GM12875 (cell line): ENCODE measurements around the gene OBSCN.

Experiments
- H3K4me3 ChIP-seq: one replicate; pipeline ENCODE4 v1.5.1; 2011; ENCODE audit warnings: low read depth, low read length, control low read depth
- CTCF ChIP-seq: IDR thresholded peaks from 2 replicates; pipeline ENCODE4 v1.5.1; 2011; ENCODE audit warnings: low read depth, mild to moderate bottlenecking, control low read depth, inconsistent platforms, low read length, moderate library complexity, borderline replicate concordance; ENCODE audit not compliant: insufficient read depth

Gene OBSCN

GRCh38 chr1:228302086-228302485, 94.2 kb downstream of the OBSCN start:
- no peak for TF ChIP-seq CTCF
- no peak overlapping the region for H3K4me3 ChIP-seq

GRCh38 chr1:228303596-228303995, 95.8 kb downstream of the OBSCN start:
- no peak for TF ChIP-seq CTCF
- H3K4me3 ChIP-seq: no peak overlapping the region

- TF ChIP-seq CTCF: no peak
- no peak overlapping the region for H3K4me3 ChIP-seq
These were observed 96.4 kb downstream of the OBSCN start for GRCh38 chr1:228304225-228304624.

- no peak overlapping the region for H3K4me3 ChIP-seq
- no peak for TF ChIP-seq CTCF
These were observed 97.0 kb downstream of the OBSCN start for GRCh38 chr1:228304766-228305395.

GRCh38 chr1:228305721-228306152, 97.9 kb downstream of the OBSCN start:
- no peak overlapping the region for H3K4me3 ChIP-seq
- no peak for TF ChIP-seq CTCF

GRCh38 chr1:228306275-228307217, 98.7 kb downstream of the OBSCN start:
- TF ChIP-seq CTCF: no peak

More at GRCh38 chr1:228306275-228307217, 98.7 kb downstream of the OBSCN start:
- H3K4me3 ChIP-seq: no peak overlapping the region
